Fibroblast of mammary gland (primary cell): ENCODE data around the gene FNBP1.
A peak's percentile ranks its signal among the peaks of the same experiment; 100 is the strongest.

Source experiments
- DNase-seq: peaks from one replicate; pipeline ENCODE4 v3.0.0-alpha.2; 2010; ENCODE audit warnings: low read depth
- H3K4me3 ChIP-seq: 2 replicates; pipeline ENCODE4 v1.5.1; 2011; ENCODE audit warnings: low read depth, mild to moderate bottlenecking, low read length, moderate library complexity; ENCODE audit not compliant: control insufficient read depth
- CTCF ChIP-seq: conservative IDR thresholded peaks from 2 replicates; pipeline ENCODE4 v1.5.1; 2011; ENCODE audit warnings: low read depth, low read length, inconsistent platforms; ENCODE audit not compliant: control insufficient read depth, insufficient read depth

The FNBP1 gene

DNA sequence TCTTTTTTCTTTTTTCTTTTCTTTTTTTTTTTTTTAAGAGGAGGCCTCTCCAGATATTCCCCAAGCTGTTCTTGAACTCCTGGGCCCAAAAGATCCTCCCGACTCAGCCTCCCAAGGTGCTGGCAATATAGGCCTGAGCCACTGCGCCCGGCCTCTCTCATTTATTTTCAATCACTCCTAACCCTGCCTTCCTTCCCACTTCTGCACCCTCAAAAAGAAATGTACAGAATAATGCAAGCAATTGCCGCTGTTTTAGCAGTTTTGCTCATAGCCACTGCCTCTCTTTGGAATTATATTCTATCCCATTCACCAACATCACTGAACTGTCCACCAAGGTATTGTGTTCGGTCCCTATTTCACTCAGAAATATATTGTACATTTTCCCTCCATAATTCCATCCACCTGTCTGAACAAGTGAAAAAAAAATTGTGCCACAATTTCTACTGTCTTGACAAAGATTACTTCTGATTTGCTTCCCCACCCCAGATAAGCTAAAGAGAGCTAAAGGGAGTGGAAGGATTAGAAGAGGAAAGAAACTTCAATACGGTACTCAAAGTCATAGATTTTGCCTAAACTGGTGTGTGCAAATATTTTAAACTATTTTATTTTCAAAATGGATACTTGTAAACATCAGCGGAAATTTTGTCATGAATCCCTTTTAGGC, 1.9 kb downstream of the FNBP1 start:
- peak overlapping the region; percentile 83 for H3K4me3 ChIP-seq
- no peak for TF ChIP-seq CTCF
- no peak for DNase-seq

- TF ChIP-seq CTCF = peak; percentile 11
- DNase-seq = no peak
- H3K4me3 ChIP-seq = no peak overlapping the region
Measured at GRCh38 chr9:130039528-130040147, 3.4 kb downstream of the FNBP1 start.

- TF ChIP-seq CTCF = no peak
- peak; percentile 59 for DNase-seq
- no peak overlapping the region for H3K4me3 ChIP-seq
Measured at GRCh38 chr9:130036099-130036498, 6.9 kb downstream of the FNBP1 start.

DNA sequence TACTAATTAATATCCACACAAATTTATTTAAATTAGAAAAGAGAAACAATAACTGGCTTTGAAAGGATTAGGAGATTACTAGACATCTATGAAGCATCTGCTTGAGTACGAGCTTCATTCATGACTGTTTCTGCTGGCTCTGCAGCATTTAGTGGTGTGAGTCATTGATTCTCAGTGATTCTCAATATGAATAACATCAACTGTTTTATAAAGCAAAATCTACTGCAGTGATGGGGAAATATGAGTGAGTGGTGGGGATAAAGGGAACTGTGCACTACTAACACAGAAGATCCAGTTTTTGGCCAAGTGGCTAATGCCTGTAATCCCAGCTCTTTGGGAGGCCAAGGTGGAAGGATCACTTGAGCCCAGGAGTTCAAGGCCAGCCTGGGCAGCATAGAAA, 8.4 kb downstream of the FNBP1 start:
- peak; percentile 87 for DNase-seq
- TF ChIP-seq CTCF = no peak
- H3K4me3 ChIP-seq = no peak overlapping the region

DNA sequence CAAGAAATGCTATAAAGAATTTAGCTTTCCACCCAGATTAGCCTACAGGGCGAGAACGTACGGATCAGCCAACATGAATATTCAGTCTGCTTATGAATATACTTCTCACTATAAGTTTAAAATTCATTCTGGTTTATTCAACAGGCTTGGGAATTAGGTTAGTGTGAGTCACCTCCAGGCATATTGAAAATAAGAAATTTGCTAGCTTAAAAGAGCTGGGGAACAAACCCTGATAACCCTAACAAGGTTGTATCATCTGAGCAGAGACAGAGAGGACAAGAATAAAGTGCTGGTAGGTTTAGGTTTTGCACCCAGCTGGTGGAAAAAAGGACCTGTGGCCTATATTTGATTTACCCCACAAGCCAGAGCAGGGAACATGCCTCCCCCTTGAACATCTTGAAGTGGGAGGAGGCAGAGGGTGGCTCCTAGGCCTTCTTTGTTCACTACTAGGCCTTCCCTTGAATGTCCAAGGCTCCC, 12.3 kb downstream of the FNBP1 start:
- DNase-seq = no peak
- no peak for TF ChIP-seq CTCF
- no peak overlapping the region for H3K4me3 ChIP-seq

- H3K4me3 ChIP-seq = no peak overlapping the region
- no peak for DNase-seq
- TF ChIP-seq CTCF = no peak
Measured at GRCh38 chr9:130029223-130029973, 13.6 kb downstream of the FNBP1 start.
